K562 (cell line): ENCODE data around the gene MTO1. TPM values are rescaled to one million over a fixed set of nuclear protein-coding genes. Genes with fewer than 3 reads are reported as not detected.
A peak's percentile ranks its signal among the peaks of the same experiment; 100 is the strongest.

Experiments
- AFF4 ChIP-seq: sonication (generic); formaldehyde crosslinking; IDR thresholded peaks from 2 replicates; pipeline ENCODE4 v1.8.0; 2023; ENCODE audit warnings: mild to moderate bottlenecking, missing genetic modification reagents
- FIP1L1 ChIP-seq: fragments of 200-400 bp; formaldehyde crosslinking; IDR thresholded peaks from 2 replicates; pipeline ENCODE4 v1.6.1; 2018; ENCODE audit warnings: mild to moderate bottlenecking, low read depth, low read length; ENCODE audit not compliant: poor library complexity, severe bottlenecking
- FOXJ2 ChIP-seq: fragments of 200-800 bp; sonication (Bioruptor generic); IDR thresholded peaks from 2 replicates; pipeline ENCODE4 v1.6.1; 2016; ENCODE audit warnings: missing genetic modification characterization, missing compliant biosample characterization
- FOXP4 ChIP-seq: sonication (generic); formaldehyde crosslinking; IDR thresholded peaks from 2 replicates; pipeline ENCODE4 v1.8.0; 2022; ENCODE audit warnings: mild to moderate bottlenecking, missing genetic modification reagents, borderline replicate concordance
- SMAD3 ChIP-seq: fragments of 450-650 bp; formaldehyde crosslinking; conservative IDR thresholded peaks from 2 replicates; pipeline ENCODE4 v1.4.0; 2020; ENCODE audit warnings: mild to moderate bottlenecking
- ZNF431 ChIP-seq: sonication (generic); formaldehyde crosslinking; IDR thresholded peaks from 2 replicates; pipeline ENCODE4 v1.8.0; 2022; ENCODE audit warnings: mild to moderate bottlenecking, missing genetic modification reagents
- polyA plus RNA-seq, 8 experiments: library from polyadenylated mRNA; depleted of rRNA in 4 of 8; stranded (reverse) in 5 of 8; unstranded in 3 of 8; fragments of >200 nt; fragmentation: Nextera tagmentation in 2 of 8; fragmentation: Illumina TruSeq in 1 of 8; extraction: Ambion mirVana in 2 of 8; extraction: Trizol in 1 of 8; gene quantifications; 2 replicates each; pipeline versions ENCODE4 v1.2.1 to v1.2.3, GENCODE V29; 2011 to 2014; ENCODE audit warnings: inconsistent platforms in 1 of 8, missing spikeins in 1 of 8
- total RNA-seq, 7 experiments: library from RNA; depleted of rRNA in 6 of 7; stranded (reverse); fragments of >200 nt in 6 of 7; fragmentation: Illumina TruSeq in 2 of 7; extraction: Trizol in 2 of 7; gene quantifications; 2 replicates each; pipeline versions ENCODE4 v1.2.1 to v1.2.3, GENCODE V29; 2011 to 2021; ENCODE audit warnings: low replicate concordance in 1 of 7
- TF ChIP-seq, protein P1 (sequence below), 2 experiments: fragments of 450-650 bp; IDR thresholded peaks; 2 replicates each; pipeline ENCODE4 v1.6.1; 2016

The MTO1 gene
- total and polyA plus RNA-seq, 9 of the 15 experiments (the other 6 are each of a cell fraction or from before 2014, with no cell fraction given) = 33.4 to 62.3 (median 50.6) TPM

GRCh38 chr6:73516514-73517489 lies 55.3 kb downstream of the MTO1 start (continued):
- peak; percentile 11 for TF ChIP-seq FIP1L1
- TF ChIP-seq, protein P1, sequence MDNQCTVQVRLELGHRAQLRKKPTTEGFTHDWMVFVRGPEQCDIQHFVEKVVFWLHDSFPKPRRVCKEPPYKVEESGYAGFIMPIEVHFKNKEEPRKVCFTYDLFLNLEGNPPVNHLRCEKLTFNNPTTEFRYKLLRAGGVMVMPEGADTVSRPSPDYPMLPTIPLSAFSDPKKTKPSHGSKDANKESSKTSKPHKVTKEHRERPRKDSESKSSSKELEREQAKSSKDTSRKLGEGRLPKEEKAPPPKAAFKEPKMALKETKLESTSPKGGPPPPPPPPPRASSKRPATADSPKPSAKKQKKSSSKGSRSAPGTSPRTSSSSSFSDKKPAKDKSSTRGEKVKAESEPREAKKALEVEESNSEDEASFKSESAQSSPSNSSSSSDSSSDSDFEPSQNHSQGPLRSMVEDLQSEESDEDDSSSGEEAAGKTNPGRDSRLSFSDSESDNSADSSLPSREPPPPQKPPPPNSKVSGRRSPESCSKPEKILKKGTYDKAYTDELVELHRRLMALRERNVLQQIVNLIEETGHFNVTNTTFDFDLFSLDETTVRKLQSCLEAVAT (IDR thresholded peaks at IDR 0.05) = 0 out of 4 replicates have a peak, but pooled peaks of 1 of the 2 experiments have one; percentile 35
- 0 out of 2 replicates have a peak, but pooled peaks have one; percentile 55 for TF ChIP-seq FOXP4 (CRISPR knock-in tag)
- 0 out of 2 replicates have a peak, but pooled peaks have one; percentile 65 for TF ChIP-seq ZNF431 (CRISPR knock-in tag)
- TF ChIP-seq FOXJ2 (tag) = 0 out of 2 replicates have a peak, but pooled peaks have one; percentile 19
- TF ChIP-seq SMAD3 = 0 out of 2 replicates have a peak, but pooled peaks have one; percentile 3
- TF ChIP-seq AFF4 = peak; percentile 46
